ENCODE results near the gene SLC16A14.

DNA sequence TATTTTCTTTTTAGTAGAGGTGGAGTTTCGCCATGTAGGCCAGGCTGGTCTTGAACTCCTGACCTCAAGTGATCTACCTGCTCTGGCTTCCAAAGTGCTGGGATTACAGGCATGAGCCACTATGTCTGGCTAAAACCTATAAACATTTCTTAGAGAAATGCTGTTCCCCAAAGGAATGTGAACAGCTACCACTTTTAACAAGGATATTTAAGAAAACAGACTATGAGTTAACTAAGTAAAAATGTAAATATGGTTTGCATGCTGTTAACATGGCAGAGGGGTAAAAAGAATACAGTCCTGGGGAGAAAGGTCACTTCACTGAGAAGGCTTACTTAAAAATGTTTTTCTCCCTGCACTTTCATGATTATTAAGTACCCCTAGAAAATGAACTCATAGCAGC is 57.1 kb downstream of the SLC16A14 start:
- no peak for TF ChIP-seq EP300 (conservative IDR thresholded peaks at IDR 0.05; ENCODE audit: poor library complexity, severe bottlenecking)
- no peak for TF ChIP-seq RAD21 (conservative IDR thresholded peaks at IDR 0.05)
- TF ChIP-seq EZH2 (IDR thresholded peaks at IDR 0.05; ENCODE audit: borderline replicate concordance, insufficient read depth, low read length, poor library complexity, severe bottlenecking), result no peak
- TF ChIP-seq, protein P1, sequence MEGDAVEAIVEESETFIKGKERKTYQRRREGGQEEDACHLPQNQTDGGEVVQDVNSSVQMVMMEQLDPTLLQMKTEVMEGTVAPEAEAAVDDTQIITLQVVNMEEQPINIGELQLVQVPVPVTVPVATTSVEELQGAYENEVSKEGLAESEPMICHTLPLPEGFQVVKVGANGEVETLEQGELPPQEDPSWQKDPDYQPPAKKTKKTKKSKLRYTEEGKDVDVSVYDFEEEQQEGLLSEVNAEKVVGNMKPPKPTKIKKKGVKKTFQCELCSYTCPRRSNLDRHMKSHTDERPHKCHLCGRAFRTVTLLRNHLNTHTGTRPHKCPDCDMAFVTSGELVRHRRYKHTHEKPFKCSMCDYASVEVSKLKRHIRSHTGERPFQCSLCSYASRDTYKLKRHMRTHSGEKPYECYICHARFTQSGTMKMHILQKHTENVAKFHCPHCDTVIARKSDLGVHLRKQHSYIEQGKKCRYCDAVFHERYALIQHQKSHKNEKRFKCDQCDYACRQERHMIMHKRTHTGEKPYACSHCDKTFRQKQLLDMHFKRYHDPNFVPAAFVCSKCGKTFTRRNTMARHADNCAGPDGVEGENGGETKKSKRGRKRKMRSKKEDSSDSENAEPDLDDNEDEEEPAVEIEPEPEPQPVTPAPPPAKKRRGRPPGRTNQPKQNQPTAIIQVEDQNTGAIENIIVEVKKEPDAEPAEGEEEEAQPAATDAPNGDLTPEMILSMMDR (IDR thresholded peaks at IDR 0.05; ENCODE audit: poor library complexity, severe bottlenecking), result no peak
- TF ChIP-seq POLR2AphosphoS5 (IDR thresholded peaks at IDR 0.05), result no peak
- TF ChIP-seq SMC3 (conservative IDR thresholded peaks at IDR 0.05; ENCODE audit: poor library complexity), result no peak
